SIG-M5 treated with dmso at 0.1 percent for 504 hours (cell line): ENCODE results near the gene KIAA0825.

Source experiments
- DNase-seq: peaks from one replicate; lab custom pipeline; 2025; ENCODE audit not compliant: unreplicated experiment; lab: John Stamatoyannopoulos, UW

The KIAA0825 gene

DNA sequence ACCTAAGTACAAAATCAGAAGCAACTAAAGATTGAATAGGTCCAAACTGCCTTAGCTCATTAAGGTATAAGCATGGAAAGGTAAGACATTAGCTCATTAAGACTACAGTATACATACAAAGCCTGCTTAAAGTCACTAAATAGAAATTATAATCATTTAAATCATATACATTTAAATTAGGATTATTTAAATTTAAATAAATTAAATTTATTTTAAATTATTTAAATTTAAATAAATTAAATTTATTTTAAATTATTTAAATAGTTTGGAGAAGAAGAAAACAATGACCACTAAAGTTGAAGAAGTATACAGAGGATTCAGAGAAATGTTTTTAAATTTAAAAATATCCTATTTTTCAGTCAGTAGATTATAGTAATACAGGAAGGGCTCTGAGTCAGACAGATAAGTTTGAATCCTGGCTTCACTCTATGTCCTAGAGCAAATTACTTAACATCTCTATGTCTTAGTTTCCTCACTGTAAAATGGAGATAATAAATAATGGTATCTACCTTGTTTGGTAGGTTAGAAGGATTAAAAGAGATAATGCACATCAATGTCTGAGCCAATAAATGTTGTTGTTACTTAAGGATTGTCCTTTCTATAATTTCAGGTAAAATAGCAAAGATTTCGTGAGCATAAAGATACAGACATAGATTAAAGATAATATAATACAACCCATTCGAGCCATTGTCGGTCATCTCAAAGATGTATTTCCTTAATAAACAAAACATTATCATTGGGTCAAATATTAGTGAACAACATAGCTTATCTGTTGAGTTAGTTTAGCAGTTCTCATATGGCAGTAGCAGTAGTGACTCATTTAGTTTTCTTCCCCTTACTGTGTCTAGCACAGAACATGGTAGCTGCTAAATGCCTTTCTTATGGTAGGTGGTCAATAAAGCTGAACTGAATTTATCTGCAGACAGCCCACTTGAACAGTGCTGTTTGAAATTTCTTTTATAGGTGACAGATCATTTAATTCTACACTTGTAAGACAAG, 100.6 kb downstream of the KIAA0825 start:
- no peak for DNase-seq

DNA sequence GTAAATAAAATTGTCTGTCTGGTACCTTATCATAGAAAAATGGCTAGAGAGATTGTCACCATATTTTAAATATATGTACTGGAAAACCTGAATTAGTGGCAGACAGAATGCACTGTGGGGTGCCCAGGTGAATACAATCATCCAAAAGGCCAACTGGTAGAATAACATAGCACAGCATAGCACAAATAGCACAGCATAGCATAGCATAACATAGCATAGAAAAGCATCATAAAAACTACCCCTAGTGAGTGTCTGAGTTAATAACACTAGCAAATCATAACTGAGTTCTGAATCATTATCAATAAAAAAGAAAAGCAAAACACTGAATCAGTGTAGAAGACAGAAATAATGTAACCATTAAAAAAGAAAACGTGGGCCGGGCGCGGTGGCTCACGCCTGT, 102.3 kb downstream of the KIAA0825 start:
- DNase-seq = no peak

- DNase-seq = no peak
Observed at GRCh38 chr5:94508461-94509148, 109.8 kb downstream of the KIAA0825 start.

DNA sequence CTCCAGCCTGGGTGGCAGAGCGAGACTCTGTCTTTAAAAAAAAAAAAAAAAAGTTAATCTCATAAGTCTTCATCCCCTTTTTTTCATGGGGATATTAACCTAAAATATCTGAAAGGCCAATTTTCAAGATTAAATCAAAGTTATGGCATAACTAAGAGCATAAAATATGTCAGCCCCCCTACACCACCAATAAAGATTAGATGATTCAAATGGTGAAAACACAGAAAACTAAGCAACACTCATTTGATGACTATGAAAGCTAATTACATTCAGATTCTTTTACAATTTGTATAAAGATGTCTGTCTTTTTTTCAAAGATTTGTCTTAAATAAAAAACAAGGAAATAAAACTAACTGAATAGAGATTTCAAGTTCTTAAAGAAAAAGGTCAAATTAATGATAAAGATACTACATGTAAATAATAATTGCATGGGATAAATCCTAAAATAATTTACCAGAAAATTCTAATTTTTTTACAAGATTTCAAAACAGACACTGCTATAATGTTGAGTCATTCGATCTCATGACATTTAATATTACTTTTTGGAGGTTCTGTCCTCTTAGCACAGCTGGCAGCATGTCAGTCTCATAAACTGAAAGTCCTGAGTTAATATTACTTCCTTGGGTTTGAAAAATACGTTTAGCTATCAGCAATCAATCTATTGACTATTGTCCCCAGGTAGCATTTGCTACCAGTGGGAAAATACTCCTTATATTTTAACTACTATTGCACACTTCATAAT, 112.9 kb downstream of the KIAA0825 start:
- no peak for DNase-seq

DNA sequence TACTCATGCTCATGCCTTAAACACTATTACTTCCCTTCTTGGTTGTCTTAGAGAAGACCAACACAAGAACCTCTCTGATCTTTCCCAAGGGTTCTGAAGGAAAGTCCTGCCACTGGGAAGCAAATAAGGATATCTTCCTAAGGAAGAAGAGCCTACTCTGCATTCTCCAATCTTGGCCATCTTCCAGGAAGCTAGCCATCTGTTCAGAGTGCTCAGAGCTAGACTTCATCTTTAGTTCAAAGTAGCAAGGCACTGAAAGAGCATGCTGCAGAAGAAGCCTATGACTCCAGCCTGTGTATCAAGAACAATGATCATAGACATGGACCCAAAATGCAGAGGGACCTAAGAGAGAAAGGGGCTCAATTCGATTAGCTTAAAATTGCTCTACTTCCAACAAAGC, 114.7 kb downstream of the KIAA0825 start:
- no peak for DNase-seq

- no peak for DNase-seq
Observed at GRCh38 chr5:94501365-94501764, 117.0 kb downstream of the KIAA0825 start.

- no peak for DNase-seq
Observed at GRCh38 chr5:94499806-94500205, 118.6 kb downstream of the KIAA0825 start.

- no peak for DNase-seq
Observed at GRCh38 chr5:94498199-94498598, 120.2 kb downstream of the KIAA0825 start.

GRCh38 chr5:94485067-94485466, 133.3 kb downstream of the KIAA0825 start:
- no peak for DNase-seq

GRCh38 chr5:94481059-94481458, 137.3 kb downstream of the KIAA0825 start:
- DNase-seq = peak; percentile 33

- no peak for DNase-seq
Observed at GRCh38 chr5:94480486-94480885, 137.9 kb downstream of the KIAA0825 start.

DNA sequence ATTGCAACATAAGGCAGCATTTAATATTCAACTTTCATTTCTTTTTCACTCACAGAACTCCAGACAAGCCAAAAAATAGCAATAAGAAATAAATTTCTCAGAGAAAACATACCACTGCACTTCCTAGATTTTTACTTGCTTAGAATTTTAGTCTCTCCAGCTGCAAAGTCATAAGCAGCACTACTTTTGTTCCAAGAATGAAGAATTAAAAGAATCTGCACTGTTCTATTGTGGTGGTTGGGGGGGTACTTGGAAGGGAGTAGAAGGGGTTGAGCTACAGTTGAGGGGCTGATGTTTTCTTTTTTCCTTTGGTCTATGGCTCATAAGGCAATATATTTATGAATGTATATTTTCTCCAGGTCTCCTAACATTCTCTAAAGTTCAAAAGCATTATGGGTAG, 144.5 kb downstream of the KIAA0825 start:
- DNase-seq = no peak

GRCh38 chr5:94471521-94471920, 146.9 kb downstream of the KIAA0825 start:
- DNase-seq = no peak

DNA sequence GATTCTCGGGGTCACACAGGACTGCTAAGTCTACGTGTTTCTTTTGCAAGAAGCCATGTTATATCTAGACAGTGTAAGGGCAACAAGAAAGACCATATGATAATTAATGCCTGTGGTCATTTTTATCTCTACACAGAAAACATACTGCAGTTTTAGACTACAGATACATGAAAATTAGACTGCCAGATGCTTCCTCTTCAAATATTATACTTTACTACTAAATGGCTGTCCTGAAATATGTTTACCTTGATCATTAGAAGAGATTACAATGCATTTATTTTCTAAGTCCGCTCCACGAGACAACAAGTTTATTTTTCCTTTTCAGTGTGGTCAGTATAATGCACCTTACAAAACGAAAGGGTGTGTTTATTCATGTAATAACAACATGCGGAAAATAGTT, 147.6 kb downstream of the KIAA0825 start:
- no peak for DNase-seq

DNA sequence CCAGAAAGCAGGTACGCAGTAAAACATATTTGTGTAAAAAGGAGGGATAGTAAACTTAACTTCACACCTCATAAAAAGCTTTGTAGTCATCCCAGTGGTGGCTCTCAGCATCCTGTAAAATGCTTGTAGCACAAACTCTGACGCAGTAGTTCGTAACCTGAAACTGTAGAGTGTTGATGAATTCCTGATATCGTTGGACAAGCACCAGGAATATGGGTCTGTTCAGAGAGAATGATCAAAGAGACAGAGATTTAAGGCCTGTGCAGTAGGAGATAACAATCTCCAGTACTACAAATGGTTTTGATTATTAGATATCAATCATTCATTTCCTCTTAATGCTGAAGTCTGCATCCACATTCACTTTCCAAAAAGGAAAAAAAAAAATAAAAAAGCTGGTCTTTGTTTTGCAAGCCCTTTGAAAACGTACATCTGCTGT, 148.5 kb downstream of the KIAA0825 start:
- DNase-seq = no peak

GRCh38 chr5:94467954-94468930, 150.2 kb downstream of the KIAA0825 start:
- DNase-seq = no peak

DNA sequence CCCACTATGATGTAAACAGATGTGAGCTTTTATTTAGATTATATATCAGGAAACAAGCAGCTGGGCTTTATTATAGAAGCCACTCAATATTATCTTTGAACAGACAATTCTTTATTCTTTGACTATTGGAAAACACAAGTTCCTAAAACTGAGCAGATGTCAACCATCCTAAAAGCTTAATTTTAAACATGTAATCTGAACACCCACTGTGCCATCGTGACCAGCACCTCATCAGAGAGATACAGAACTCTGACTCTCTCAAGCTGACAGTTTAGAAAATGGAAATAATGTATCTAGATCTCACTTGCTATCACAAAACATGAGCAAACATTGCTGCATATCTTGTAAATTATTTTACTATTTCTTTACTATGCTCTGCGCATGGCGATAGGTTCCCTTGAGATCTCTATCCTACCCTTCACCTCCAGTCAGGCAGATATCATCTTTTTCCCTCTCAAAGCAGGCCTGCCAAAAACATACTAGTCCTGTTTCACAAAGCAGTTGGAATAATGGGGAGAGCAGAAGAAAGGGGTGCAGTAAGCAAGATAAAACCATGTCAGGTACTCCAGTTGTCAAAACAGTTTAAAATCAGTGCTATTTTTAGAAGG, 151.0 kb downstream of the KIAA0825 start:
- DNase-seq = no peak

DNA sequence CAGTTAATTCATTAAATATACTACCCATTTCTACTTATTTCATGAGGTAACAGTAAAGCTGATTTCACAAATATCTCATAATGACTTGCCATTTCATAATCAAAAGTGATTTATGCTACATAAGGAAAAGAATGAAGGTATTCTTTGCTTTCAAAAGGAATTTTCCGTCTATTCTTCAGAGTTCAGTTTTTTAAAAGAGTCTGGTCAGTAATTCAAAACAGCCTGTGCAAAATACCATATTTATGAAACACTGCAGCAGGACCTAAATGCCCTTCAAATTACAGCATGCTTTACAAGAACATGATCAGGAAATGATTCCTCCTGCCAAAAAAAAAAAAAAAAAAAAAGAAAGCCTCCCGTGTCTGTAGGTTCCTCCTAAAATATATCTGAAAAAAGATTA, 154.7 kb downstream of the KIAA0825 start:
- no peak for DNase-seq

- no peak for DNase-seq
Observed at GRCh38 chr5:94461131-94461530, 157.3 kb downstream of the KIAA0825 start.

DNA sequence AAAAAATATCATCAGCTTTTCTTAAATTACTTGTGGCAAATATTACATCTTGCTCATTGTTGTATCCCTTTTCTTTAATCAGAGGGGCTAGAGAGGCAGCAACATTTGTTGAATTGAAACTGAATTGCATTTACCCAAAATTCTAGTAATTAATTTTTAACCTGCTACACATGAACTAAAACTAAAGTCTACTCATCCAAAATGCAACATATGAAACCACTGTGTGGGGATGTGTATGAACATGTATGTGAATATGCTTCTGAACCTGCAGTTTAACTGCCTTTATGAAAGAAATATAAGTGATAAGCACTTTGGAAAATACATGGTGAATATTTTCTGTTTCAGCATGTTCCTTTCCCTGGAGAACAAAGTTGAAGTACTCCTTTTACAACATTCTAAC, 158.5 kb downstream of the KIAA0825 start:
- DNase-seq = no peak
